ENCODE data around the gene TRIM25. TPM values are rescaled to one million over a fixed set of nuclear protein-coding genes. Genes with fewer than 3 reads are reported as not detected.

TRIM25 gene
- total RNA-seq, 1 experiment from 2014 or later, result 32.5 TPM

- H3K4me1 ChIP-seq (ENCODE audit: insufficient read depth, low read length), result no peaks in the 10 kb centered on the region
- no peaks in the 10 kb centered on the region for H3K9me3 ChIP-seq (ENCODE audit: control insufficient read depth, low read depth, low read length)
- Mint-ChIP-seq H3K9me3 (no peaks in the 10 kb centered on the region), H3K36me3 (ENCODE audit: insufficient read depth in 1 of 3, low read depth in 3 of 3) (peaks cover 4 to 7% (median 4%) of the 10 kb centered on the region in 3 experiments; a peak in 4 of 7 replicates), H3K27me3 (ENCODE audit: low read depth) (no peaks in the 10 kb centered on the region), H3K4me1 (no peaks in the 10 kb centered on the region), H3K4me3 (no peak overlapping the region), H3K27ac (no peak overlapping the region)
- no peak overlapping the region for H3T11ph ChIP-seq (ENCODE audit: low read length)
- H3K9ac ChIP-seq (ENCODE audit: extremely low read depth, insufficient read length, low read length), result no peak overlapping the region
- DNase-seq, result no peak
- no peak overlapping the region for H4K8ac ChIP-seq (replicated peaks; ENCODE audit: insufficient read length, low read depth, low read length)
- no peak overlapping the region for H4K91ac ChIP-seq (ENCODE audit: insufficient read length, low read depth, low read length)
- no peak overlapping the region for H3K18ac ChIP-seq (ENCODE audit: insufficient read length, low read depth, low read length)
- no peak overlapping the region for H2BK120ac ChIP-seq (ENCODE audit: low read depth, low read length, poor library complexity, severe bottlenecking)
- no peak overlapping the region for H2AK5ac ChIP-seq (ENCODE audit: insufficient read length, low read length)
- no peaks in the 10 kb centered on the region for H4K20me1 ChIP-seq (ENCODE audit: control insufficient read depth, insufficient read depth, insufficient read length)
- H2BK12ac ChIP-seq (ENCODE audit: insufficient read length, low read depth, low read length), result no peak overlapping the region
- H3K79me1 ChIP-seq (ENCODE audit: insufficient read depth, low read depth, low read length, poor library complexity, severe bottlenecking), result no peaks in the 10 kb centered on the region
- no peak overlapping the region for H3K4ac ChIP-seq (ENCODE audit: low read depth, low read length)
- no peak overlapping the region for H3K14ac ChIP-seq (ENCODE audit: insufficient read depth, low read length)
- no CpG with 5 or more reads among the region's 3 CpGs for WGBS (ENCODE audit: extremely low coverage, insufficient read length, low lambda C conversion rate)
- no peak overlapping the region for H2BK20ac ChIP-seq (ENCODE audit: low read depth, low read length, poor library complexity, severe bottlenecking)
- no peak overlapping the region for H3K23ac ChIP-seq (ENCODE audit: insufficient read length, low read depth, low read length)
- H2BK5ac ChIP-seq (ENCODE audit: insufficient read length, low read length), result no peak overlapping the region
- no peaks in the 10 kb centered on the region for H3K79me2 ChIP-seq (ENCODE audit: insufficient read depth, low read length)
- no peak overlapping the region for H4K5ac ChIP-seq (ENCODE audit: insufficient read length, low read depth, low read length)
- no peak overlapping the region for H3K56ac ChIP-seq (ENCODE audit: insufficient read length, low read depth, low read length)
- no peak overlapping the region for H2AFZ ChIP-seq (ENCODE audit: low read length)
- no peak for TF ChIP-seq CTCF (conservative IDR thresholded peaks at IDR 0.05)
- no peak overlapping the region for H2BK15ac ChIP-seq (ENCODE audit: low read depth, low read length)
- H3K27ac ChIP-seq (ENCODE audit: insufficient read length, low read depth, low read length), result no peak overlapping the region
- H3K27me3 ChIP-seq (ENCODE audit: insufficient read depth, low read length), result no peaks in the 10 kb centered on the region
- H3K23me2 ChIP-seq (ENCODE audit: insufficient read length, low read depth, low read length, poor library complexity, severe bottlenecking), result no peaks in the 10 kb centered on the region
- no peak overlapping the region for H3K4me2 ChIP-seq (ENCODE audit: insufficient read depth, insufficient read length, low read length)
Measured at GRCh38 chr17:56851008-56851407, 62.8 kb downstream of the TRIM25 start.

Measured in H9 (cell line).